Lower leg skin (tissue), 3 donors: ENCODE results near the gene RSPRY1.

Experiments used
- POLR2A ChIP-seq, 2 donors: fragments of 450-650 bp; IDR thresholded peaks; one replicate each; pipeline ENCODE4 v1.6.1; 2016 to 2017; ENCODE audit warnings: antibody characterized with exemption in 2 of 2, mild to moderate bottlenecking in 1 of 2, moderate library complexity in 1 of 2
- TF ChIP-seq, protein P1 (sequence below), 3 donors: fragments of 450-650 bp; IDR thresholded peaks; one replicate each; pipeline ENCODE4 v1.5.1; 2016; ENCODE audit warnings: antibody characterized with exemption in 3 of 3, mild to moderate bottlenecking in 3 of 3, moderate library complexity in 2 of 3

DNA sequence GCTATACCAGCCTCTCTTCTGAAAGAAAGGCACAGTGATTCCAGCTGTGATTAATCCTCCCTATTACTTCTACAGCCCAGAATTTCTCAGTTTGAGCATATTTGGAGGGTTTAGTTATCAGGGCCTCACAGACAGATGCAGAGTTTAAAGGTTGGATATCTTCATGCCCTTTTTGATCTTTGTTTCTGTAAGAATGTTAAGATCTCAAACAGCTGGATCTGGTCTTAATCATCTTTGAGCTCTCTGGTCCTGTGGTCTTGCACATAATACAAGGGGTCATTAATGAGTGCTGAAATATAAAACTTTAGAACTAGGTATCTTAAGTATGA lies 49.9 kb downstream of the RSPRY1 start:
- no peak for TF ChIP-seq POLR2A (IDR thresholded peaks at IDR 0.05)
- TF ChIP-seq, protein P1, sequence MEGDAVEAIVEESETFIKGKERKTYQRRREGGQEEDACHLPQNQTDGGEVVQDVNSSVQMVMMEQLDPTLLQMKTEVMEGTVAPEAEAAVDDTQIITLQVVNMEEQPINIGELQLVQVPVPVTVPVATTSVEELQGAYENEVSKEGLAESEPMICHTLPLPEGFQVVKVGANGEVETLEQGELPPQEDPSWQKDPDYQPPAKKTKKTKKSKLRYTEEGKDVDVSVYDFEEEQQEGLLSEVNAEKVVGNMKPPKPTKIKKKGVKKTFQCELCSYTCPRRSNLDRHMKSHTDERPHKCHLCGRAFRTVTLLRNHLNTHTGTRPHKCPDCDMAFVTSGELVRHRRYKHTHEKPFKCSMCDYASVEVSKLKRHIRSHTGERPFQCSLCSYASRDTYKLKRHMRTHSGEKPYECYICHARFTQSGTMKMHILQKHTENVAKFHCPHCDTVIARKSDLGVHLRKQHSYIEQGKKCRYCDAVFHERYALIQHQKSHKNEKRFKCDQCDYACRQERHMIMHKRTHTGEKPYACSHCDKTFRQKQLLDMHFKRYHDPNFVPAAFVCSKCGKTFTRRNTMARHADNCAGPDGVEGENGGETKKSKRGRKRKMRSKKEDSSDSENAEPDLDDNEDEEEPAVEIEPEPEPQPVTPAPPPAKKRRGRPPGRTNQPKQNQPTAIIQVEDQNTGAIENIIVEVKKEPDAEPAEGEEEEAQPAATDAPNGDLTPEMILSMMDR (IDR thresholded peaks at IDR 0.05) = no peak
